Loucy (cell line): ENCODE results near the gene RALGPS1.

Experiments
- EZH2phosphoT487 ChIP-seq: fragments of 200-600 bp; IDR thresholded peaks from 2 replicates; pipeline ENCODE4 v1.6.1; 2018; ENCODE audit warnings: antibody characterized with exemption, mild to moderate bottlenecking, moderate library complexity, borderline replicate concordance
- TF ChIP-seq, protein P1 (sequence below): fragments of 200-600 bp; sonication (generic); conservative IDR thresholded peaks from 2 replicates; pipeline ENCODE4 v1.5.1; 2014; ENCODE audit warnings: mild to moderate bottlenecking, antibody characterized with exemption, low read length

DNA sequence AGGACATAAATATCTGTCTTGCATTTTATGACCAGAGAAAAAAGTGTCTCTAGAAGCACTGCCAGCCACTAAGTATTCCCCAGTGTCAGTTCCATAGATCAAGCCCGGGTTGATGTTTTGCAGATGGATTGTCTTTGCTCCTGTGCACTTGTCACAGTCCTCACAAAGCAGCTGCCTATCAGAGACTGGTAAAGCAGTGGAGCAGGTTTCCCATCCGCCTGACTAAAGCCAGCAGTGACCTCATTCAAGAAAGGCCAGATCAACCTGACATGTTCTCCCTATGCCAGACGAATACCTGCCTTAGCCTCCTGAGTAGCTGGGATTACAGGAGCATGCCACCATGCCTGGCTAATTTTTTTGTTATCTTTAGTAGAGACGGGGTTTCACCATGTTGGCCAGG, 323.2 kb downstream of the RALGPS1 start:
- TF ChIP-seq, protein P1, sequence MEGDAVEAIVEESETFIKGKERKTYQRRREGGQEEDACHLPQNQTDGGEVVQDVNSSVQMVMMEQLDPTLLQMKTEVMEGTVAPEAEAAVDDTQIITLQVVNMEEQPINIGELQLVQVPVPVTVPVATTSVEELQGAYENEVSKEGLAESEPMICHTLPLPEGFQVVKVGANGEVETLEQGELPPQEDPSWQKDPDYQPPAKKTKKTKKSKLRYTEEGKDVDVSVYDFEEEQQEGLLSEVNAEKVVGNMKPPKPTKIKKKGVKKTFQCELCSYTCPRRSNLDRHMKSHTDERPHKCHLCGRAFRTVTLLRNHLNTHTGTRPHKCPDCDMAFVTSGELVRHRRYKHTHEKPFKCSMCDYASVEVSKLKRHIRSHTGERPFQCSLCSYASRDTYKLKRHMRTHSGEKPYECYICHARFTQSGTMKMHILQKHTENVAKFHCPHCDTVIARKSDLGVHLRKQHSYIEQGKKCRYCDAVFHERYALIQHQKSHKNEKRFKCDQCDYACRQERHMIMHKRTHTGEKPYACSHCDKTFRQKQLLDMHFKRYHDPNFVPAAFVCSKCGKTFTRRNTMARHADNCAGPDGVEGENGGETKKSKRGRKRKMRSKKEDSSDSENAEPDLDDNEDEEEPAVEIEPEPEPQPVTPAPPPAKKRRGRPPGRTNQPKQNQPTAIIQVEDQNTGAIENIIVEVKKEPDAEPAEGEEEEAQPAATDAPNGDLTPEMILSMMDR: no peak
- TF ChIP-seq EZH2phosphoT487: no peak
